HepG2 (cell line): Measurements from ENCODE around the gene CAB39.

Source experiments
- EZH2 ChIP-seq: conservative IDR thresholded peaks from 2 replicates; pipeline ENCODE4 v1.6.1; 2012; ENCODE audit warnings: mild to moderate bottlenecking, low read depth, low read length, moderate library complexity
- MXI1 ChIP-seq: IDR thresholded peaks from 3 replicates; pipeline ENCODE4 v1.6.1; 2012; ENCODE audit warnings: low read depth, low read length, inconsistent platforms, borderline replicate concordance
- SKI ChIP-seq: fragments of 450-650 bp; IDR thresholded peaks from one replicate; pipeline ENCODE4 v1.6.1; 2018; ENCODE audit warnings: mild to moderate bottlenecking; ENCODE audit not compliant: partially characterized antibody
- SMC3 ChIP-seq: IDR thresholded peaks from 2 replicates; pipeline ENCODE4 v1.6.1; 2011; ENCODE audit warnings: low read length, improper control_type of control experiment
- SOX6 ChIP-seq, 2 experiments: fragments of 450-650 bp in 1 of 2; sonication (generic) in 1 of 2; formaldehyde crosslinking in 1 of 2; IDR thresholded peaks; 2 replicates each; pipeline versions ENCODE4 v1.4.0 to v1.6.1; 2017 to 2020; ENCODE audit warnings: antibody characterized with exemption in 1 of 2, mild to moderate bottlenecking in 1 of 2, missing genetic modification reagents in 1 of 2
- YY1 ChIP-seq: IDR thresholded peaks from 2 replicates; pipeline ENCODE4 v1.6.1; 2011; ENCODE audit warnings: low read length, low read depth, moderate library complexity, mild to moderate bottlenecking; ENCODE audit not compliant: insufficient read depth, insufficient replicate concordance
- ZNF136 ChIP-seq: sonication (generic); formaldehyde crosslinking; IDR thresholded peaks from 2 replicates; pipeline ENCODE4 v1.8.1; 2022; ENCODE audit warnings: low read depth, mild to moderate bottlenecking, moderate library complexity, missing genetic modification reagents
- ZNF530 ChIP-seq: sonication (generic); formaldehyde crosslinking; IDR thresholded peaks from 2 replicates; pipeline ENCODE4 v1.5.0; 2020; ENCODE audit warnings: low read depth, mild to moderate bottlenecking, missing genetic modification reagents
- TF ChIP-seq, protein P1 (sequence below): sonication (generic); formaldehyde crosslinking; conservative IDR thresholded peaks from 2 replicates; pipeline ENCODE4 v1.4.0; 2020; ENCODE audit warnings: missing genetic modification reagents

- TF ChIP-seq SOX6 (IDR thresholded peaks at IDR 0.05) (no peak), SOX6 (CRISPR knock-in tag; IDR thresholded peaks at IDR 0.05) (no peak), YY1 (no peak), MXI1 (no peak), ZNF136 (CRISPR knock-in tag) (no peak), ZNF530 (CRISPR knock-in tag) (no peak), EZH2 (no peak), SMC3 (no peak), SKI (no peak)
- TF ChIP-seq, protein P1, sequence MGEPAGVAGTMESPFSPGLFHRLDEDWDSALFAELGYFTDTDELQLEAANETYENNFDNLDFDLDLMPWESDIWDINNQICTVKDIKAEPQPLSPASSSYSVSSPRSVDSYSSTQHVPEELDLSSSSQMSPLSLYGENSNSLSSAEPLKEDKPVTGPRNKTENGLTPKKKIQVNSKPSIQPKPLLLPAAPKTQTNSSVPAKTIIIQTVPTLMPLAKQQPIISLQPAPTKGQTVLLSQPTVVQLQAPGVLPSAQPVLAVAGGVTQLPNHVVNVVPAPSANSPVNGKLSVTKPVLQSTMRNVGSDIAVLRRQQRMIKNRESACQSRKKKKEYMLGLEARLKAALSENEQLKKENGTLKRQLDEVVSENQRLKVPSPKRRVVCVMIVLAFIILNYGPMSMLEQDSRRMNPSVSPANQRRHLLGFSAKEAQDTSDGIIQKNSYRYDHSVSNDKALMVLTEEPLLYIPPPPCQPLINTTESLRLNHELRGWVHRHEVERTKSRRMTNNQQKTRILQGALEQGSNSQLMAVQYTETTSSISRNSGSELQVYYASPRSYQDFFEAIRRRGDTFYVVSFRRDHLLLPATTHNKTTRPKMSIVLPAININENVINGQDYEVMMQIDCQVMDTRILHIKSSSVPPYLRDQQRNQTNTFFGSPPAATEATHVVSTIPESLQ (CRISPR knock-in tag): no peak
Observed at GRCh38 chr2:230805353-230806017, 92.8 kb downstream of the CAB39 start.
